ENCODE measurements around the gene VRK2.

The VRK2 gene

GRCh38 chr2:58202404-58202803 is 155.8 kb downstream of the VRK2 start:
- DNase-seq (ENCODE audit: low spot score in 2 of 2) (no peak), ATAC-seq (no peak)
- Mint-ChIP-seq H3K4me3 (no peak overlapping the region), H3K27ac (no peak overlapping the region), H3K9me3 (no peaks in the 10 kb centered on the region), H3K36me3 (peaks cover 34% of the 10 kb centered on the region), H3K4me1 (no peaks in the 10 kb centered on the region)

DNA sequence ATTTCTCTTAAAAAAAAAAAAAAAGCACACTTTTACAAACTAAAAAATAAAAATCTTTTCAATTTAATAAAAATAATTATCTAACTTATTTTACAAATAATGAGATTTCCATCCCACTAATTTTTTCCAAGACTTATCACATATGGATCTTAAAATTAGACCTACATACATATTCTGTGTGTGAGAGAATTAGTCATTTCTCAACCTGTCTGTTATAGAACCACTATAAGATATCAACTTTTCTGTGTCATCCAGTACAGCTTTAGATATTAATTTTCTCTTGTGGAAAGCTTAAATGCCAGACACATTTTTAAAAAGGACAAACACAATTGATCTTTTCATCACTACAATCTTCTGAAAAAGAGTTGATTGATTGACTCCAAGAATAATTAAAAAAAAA is 156.4 kb downstream of the VRK2 start:
- Mint-ChIP-seq H3K4me1 (no peaks in the 10 kb centered on the region), H3K36me3 (peaks cover 28% of the 10 kb centered on the region), H3K4me3 (no peak overlapping the region), H3K27ac (no peak overlapping the region), H3K9me3 (no peaks in the 10 kb centered on the region)
- no peak for ATAC-seq
- no peak for DNase-seq (ENCODE audit: low spot score in 2 of 2)

DNA sequence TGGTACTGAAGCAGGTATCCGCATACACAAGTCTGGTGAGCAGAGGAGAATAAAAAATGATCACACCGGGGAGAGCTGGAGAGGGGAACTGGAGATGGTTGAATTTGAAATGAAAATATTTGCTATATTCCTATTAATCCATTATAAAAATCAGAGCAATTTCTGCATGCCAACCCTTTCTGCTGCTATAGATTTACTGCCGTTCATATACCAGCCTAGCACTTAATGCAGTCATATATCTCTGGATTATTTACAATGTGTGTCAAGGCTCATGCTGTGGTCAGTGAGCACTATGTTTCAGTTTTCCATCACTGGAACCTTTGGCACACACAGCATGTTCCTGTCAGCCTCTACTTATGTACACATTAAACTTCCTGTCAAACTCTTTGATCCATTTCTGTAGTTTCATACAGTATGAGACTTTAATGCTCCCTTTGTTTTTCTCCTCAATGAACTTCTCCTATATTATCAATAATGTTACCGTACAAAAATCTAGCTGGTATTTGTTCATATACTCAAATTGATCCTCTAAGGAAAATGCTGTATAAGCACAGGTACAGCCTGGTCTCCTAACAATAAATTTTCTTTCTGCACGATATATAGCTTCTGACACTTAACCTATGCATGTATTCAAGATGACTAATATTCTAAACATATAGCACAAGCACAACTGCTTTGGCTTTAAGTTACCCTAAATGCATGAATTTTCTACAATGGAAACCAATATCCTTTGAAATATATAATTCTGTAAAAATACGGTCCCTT is 157.8 kb downstream of the VRK2 start:
- H3K4me3 Mint-ChIP-seq, result no peak overlapping the region
- ATAC-seq (no peak), DNase-seq (ENCODE audit: low spot score in 2 of 2) (no peak)
- H3K36me3 Mint-ChIP-seq, result peaks cover 20% of the 10 kb centered on the region
- H3K27ac Mint-ChIP-seq, result no peak overlapping the region
- H3K4me1 Mint-ChIP-seq, result no peaks in the 10 kb centered on the region
- no peaks in the 10 kb centered on the region for H3K9me3 Mint-ChIP-seq

DNA sequence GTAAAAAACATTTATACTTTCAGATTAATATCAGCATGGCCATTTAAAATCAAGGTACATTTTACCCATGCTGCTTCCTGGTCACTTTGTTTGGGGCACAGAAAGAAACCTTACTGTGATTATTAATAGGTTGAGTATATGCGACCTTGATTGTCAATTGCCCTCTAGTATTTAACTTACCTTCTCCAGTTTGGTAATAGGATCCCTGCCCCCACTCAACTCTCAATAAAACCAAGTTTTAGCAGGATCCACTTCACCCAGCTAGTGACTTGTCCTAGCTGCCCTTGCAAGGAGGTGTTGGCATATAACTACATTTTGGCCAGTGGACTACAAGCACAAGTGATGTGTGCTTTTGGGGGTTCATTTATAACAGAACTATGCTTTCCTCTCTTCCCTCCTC is 160.2 kb downstream of the VRK2 start:
- no peaks in the 10 kb centered on the region for H3K4me1 Mint-ChIP-seq
- H3K9me3 Mint-ChIP-seq, result peaks cover 6% of the 10 kb centered on the region
- DNase-seq (ENCODE audit: low spot score in 2 of 2) (no peak), ATAC-seq (no peak)
- peaks cover 11% of the 10 kb centered on the region for H3K36me3 Mint-ChIP-seq
- no peak overlapping the region for H3K27ac Mint-ChIP-seq
- no peak overlapping the region for H3K4me3 Mint-ChIP-seq

GRCh38 chr2:58207189-58207588 is 160.6 kb downstream of the VRK2 start:
- Mint-ChIP-seq H3K4me1 (no peaks in the 10 kb centered on the region), H3K4me3 (no peak overlapping the region), H3K27ac (no peak overlapping the region), H3K9me3 (peaks cover 8% of the 10 kb centered on the region), H3K36me3 (peaks cover 11% of the 10 kb centered on the region)
- DNase-seq (ENCODE audit: low spot score in 2 of 2) (no peak), ATAC-seq (no peak)
